Measurements from ENCODE around the gene PANK4.

Gene PANK4

DNA sequence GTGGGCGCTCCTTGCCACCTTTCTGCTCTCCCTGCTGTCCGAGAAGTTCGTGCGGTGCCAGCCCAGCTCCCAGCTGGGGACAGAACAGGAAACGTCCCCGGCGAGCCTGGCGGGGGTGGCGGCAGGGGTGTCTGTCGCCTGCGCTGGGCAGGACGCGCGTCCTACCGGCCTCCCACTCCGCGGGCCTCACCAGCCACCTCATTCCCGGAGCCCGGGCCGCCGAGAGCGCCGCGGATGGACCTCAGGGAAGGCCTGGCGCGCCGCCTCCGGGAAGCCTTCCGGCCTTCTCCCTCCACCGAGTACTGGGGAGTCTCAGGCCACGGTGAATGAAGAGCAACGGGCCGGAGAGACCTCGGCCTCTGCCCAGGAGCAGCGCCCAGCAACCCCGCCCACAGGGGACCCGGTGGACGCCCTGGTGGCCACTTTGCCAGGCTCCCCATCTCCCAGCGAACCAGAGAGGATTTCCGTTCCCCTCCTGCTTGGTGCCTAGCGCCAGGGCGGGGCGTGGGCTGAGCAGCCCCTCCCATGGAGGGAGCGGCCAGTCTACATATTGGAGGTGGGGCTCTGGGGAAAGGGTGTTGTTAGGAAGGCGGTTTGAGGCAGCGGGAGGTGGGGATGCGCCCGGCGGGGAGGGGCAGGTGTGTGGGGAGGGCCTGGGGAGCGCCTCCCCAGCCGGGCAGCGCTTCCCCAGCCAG lies 20.3 kb upstream of the PANK4 start:
- in situ Hi-C loops (cut with HindIII; ENCODE audit: low sequenced_read_pairs) = no loop called here

DNA sequence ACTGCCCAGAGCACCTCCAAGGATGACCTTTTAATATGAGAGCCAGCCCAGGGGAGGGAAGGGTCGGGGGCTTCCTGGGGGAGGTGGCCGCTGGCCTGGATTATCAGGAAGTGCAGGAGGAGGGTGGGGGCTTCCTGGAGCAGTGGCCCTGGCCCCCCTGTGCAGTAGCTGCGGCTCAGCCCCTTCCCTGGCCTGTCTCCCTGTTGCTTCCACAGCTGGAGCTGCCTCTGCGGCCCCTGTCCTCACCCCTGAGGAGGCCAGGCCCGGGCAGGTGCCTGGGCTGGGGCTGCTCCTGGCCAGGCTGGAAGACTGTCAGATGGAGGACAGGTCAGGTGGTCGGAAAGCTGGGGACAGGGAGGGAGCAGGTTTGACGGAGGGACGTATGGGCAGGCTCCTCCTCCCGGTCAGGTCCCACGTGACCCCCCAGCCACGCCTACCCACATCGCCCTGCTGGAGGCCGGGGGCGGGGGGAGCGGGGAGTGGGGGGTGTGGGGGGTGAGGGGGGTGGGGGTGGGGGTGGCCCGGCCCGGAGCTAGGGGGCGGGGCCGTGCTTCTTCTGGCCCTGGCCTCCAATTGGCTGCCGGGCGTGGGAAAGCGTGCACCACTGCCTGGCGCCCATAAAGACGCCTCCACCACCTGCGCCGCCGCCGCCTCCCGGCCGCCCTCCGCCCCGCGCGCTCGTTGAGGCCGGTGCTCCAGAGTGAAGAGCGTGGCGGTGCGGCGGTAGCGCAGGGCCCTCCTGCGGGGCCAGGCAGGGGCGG lies 19.5 kb upstream of the PANK4 start:
- in situ Hi-C loops (cut with HindIII; ENCODE audit: low sequenced_read_pairs) = no loop called here

DNA sequence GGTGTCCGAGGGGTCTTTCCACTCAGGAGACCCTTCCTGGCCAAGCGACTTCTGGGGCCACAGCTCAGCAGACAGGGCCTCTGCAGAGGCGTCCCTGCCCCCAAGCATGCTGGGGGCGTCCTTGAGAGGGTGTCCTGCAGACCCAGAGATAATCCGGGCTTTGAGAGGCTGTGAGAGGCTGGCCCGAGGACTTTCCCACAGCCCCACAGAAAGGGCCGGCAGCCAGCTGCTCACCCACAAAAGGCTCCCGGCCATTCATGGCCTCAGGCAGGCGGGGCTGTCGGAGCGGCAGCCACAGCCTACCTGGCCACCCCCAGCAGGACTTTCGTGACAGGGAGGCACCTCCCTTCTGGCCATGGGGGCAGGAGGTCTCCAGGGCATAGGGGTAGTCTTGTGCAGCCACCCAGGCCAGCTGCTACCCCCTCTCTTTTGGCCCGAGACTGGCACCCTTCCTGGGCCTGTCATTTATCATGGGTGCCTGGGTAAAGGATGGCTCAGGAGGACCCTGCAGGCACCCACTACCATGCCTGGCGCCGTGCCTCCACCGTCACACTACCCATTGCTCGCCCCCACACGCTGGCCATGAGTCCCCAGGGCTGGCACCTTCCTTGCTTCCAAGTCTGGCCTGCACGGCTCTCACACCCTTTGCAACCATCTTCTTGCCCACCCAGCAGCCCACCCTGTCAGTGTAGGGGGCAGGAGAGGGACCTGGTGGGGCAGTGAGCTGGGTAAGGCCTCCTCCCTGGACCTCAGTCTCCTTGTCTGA lies 18.7 kb upstream of the PANK4 start:
- in situ Hi-C loops (cut with HindIII; ENCODE audit: low sequenced_read_pairs) = no loop called here

- in situ Hi-C loops (cut with HindIII; ENCODE audit: low sequenced_read_pairs) = no loop called here
Observed at GRCh38 chr1:2544093-2544874, 17.9 kb upstream of the PANK4 start.

DNA sequence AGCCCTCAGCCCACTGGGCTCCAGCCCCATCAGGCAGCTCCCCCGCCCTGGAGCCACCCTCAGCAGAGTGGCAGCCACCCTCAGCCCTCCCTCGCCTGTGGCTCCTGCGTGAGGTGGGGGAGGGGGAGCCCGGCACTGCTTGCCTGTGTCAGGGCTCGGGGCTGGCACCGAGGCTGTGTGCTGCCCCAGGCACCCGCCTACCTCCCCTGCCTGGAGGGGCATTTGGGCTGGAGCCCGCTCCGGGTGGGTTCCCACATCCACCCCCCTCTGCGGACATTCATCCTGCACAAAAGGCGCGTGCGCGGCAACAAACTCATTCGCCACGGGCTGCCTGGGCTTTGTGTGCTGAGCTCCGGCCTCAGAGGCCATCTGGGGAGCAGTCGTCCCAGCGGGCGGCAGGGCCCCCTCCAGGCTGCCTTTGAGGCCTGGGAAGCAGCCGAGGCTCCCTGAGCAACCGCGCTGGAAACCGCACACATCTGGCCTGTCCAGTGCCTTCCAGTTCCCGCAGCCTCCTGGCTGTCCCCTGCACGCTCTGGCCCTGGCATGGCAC lies 17.2 kb upstream of the PANK4 start:
- in situ Hi-C loops (cut with HindIII; ENCODE audit: low sequenced_read_pairs) = no loop called here

- in situ Hi-C loops (cut with HindIII; ENCODE audit: low sequenced_read_pairs) = no loop called here
Observed at GRCh38 chr1:2542246-2542915, 16.0 kb upstream of the PANK4 start.

DNA sequence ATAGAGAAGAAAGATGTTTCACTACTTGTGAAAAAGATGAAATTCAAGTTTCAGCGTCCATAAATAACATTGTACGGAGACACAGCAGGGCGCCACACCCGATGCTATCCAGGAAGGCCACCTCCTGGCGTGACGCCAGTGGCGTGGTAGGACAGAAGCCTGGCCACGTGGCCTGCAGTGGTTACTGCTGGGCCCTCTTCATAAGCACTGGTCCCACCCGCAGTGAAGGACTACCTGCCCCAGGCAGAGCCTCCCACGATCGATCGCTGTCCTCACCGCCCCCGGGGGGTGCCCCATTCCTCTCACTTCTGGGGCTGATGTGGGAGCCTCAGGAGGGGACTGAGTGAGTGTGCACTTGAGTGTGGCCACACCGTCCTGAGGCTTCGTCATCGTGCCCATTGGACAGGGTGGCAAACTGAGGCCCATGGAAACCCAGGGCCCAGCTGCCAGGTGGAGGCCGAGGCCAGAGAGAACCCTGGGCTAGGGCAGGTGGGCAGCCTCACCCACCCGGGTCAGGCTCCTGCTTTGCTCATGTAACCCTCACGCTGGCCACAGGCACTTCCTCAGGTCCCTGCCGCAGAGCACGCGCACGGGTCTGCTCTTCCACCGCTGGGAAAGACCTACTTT lies 15.3 kb upstream of the PANK4 start:
- in situ Hi-C loops (cut with HindIII; ENCODE audit: low sequenced_read_pairs) = no loop called here

- in situ Hi-C loops (cut with HindIII; ENCODE audit: low sequenced_read_pairs) = no loop called here
Observed at GRCh38 chr1:2540816-2541492, 14.6 kb upstream of the PANK4 start.

DNA sequence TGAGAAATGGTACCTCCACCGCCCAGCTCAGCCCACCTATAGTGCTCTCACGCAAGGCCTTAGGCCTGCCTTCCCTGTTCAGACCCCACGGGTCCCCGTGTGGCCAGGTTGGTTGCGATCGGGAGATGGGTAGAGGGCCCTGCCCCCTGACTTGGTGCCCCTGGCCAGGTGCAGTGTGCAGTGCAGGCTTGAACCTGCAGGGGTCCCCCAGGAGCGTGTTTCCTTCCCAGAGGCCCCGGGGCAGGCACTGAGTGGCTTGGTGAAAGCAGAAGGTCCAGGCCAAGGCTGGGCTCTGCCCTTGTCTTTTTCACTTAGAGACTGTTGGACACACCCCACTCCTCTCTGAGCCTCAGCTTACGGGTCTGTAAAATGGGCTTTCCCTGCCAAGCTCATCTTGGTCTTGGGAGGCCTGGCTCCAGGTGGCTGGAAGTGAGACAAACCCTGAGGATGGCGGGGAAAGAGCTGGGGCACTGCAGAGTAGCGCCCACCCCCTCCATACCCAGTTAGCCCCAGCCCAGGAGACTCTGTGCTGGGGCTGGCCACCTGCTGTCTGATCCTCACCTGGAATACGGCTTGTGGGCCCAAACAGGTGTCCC lies 13.0 kb upstream of the PANK4 start:
- in situ Hi-C loops (cut with HindIII; ENCODE audit: low sequenced_read_pairs) = no loop called here

- in situ Hi-C loops (cut with HindIII; ENCODE audit: low sequenced_read_pairs) = no loop called here
Observed at GRCh38 chr1:2538872-2539271, 12.5 kb upstream of the PANK4 start.

DNA sequence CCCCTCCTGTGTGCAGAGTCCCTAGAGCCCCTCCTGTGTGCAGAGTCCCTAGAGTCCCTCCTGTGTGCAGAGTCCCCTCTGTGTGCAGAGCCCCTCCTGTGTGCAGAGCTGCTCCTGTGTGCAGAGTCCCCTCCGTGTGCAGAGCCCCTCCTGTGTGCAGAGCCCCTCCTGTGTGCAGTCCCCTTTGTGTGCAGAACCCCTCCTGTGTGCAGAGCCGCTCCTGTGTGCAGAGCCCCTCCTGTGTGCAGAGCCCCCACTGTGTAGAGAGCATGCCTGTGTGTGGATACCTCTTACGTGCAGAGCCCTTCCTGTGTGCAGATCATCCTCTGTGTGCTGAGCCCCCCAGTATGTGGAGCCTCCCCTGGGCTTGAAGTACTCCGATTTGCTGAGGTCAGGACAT lies 12.0 kb upstream of the PANK4 start:
- in situ Hi-C loops (cut with HindIII; ENCODE audit: low sequenced_read_pairs) = no loop called here

DNA sequence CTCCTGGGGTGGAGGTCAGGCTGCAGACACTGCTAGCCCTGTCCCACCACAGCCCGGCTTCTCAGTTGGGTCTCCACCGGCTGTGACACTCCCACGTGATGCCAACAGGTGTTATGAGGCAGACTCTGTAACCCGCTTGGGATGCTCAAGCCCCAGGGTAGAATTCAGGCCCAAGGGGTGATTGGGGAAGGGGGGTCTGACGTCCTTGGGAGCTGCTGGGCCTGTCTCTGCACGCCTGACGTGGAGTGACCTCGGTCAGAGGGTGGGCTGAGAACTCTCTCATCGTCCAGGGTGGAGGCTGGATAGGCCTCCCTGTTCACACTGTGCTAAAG lies 11.4 kb upstream of the PANK4 start:
- in situ Hi-C loops (cut with HindIII; ENCODE audit: low sequenced_read_pairs) = no loop called here

GRCh38 chr1:2535981-2536380 lies 9.6 kb upstream of the PANK4 start:
- in situ Hi-C loops (cut with HindIII; ENCODE audit: low sequenced_read_pairs) = no loop called here

DNA sequence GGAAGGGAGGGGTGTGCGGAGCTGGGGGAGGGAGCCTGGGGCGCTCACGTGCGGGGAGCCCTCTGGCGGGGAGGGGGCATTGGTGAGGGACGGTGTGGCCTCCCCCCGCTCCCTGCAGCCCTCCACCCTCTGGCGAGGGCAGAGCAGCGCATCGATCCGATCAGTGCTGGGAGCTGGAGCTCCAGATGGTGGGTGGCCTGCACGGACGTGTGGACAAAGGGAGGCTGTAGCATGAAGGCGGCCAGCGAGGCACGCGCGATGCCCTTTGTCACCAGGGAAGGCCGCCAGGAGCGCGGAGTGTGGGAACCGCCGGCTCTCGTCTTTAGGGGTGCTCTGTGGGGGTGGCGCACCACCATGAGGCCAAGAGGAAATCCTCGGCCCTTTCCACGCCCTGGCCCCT lies 9.1 kb upstream of the PANK4 start:
- in situ Hi-C loops (cut with HindIII; ENCODE audit: low sequenced_read_pairs) = no loop called here

GRCh38 chr1:2534687-2535441 lies 8.5 kb upstream of the PANK4 start:
- in situ Hi-C loops (cut with HindIII; ENCODE audit: low sequenced_read_pairs) = no loop called here

DNA sequence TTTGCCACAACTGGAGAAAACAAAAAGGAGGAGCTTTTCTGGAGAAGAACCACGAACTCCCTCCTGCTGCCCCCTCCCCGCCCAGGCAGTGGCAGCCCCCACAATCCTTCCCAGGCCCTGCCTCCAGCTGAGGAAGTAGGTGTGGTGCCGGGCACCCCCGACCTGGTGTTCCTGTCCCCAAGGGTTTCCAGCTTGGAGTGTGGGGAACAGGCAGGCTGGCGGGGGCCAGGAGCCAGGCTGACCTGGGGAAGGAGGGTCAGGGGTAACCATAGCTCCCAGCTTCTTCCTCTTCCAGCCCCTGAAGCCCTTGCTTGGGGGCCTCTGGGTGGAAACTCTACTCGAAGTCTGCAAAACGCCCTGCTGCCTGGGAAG lies 7.9 kb upstream of the PANK4 start:
- in situ Hi-C loops (cut with HindIII; ENCODE audit: low sequenced_read_pairs) = no loop called here

- in situ Hi-C loops (cut with HindIII; ENCODE audit: low sequenced_read_pairs) = no loop called here
Observed at GRCh38 chr1:2533365-2533764, 7.0 kb upstream of the PANK4 start.

GRCh38 chr1:2532485-2533160 lies 6.2 kb upstream of the PANK4 start:
- in situ Hi-C loops (cut with HindIII; ENCODE audit: low sequenced_read_pairs) = no loop called here

All from endothelial cell of hepatic sinusoid (primary cell).